G401 (cell line): ENCODE data around the gene TTLL13. TPM values are rescaled to one million over a fixed set of nuclear protein-coding genes. Genes with fewer than 3 reads are reported as not detected.
A peak's percentile ranks its signal among the peaks of the same experiment; 100 is the strongest.

Experiments
- DNase-seq: peaks from one replicate; pipeline ENCODE4 v3.0.0-alpha.2; 2015; ENCODE audit warnings: low spot score
- in situ Hi-C: cut with HindIII; loops from 2 replicates; pipeline ENCODE4 v1.10.0; 2016; ENCODE audit warnings: low sequenced_read_pairs, mixed read lengths
- total RNA-seq: library from RNA; depleted of rRNA; stranded (reverse); fragments of >200 nt; shearing (Covaris generic); gene quantifications from 2 replicates; pipeline ENCODE4 v1.2.3, GENCODE V29; 2014; rRNA removed

The TTLL13 gene
- not detected in 2 replicates for total RNA-seq

GRCh38 chr15:90249203-90249863 is at the start of gene TTLL13:
TSS of gene TTLL13 (plus strand) at chr15:90249556. CDS start at chr15:90250631, 1,075 bp downstream.
- in situ Hi-C loops = no loop called here
- DNase-seq = peak; percentile 91

GRCh38 chr15:90200534-90201129 is 48.7 kb upstream of the TTLL13 start:
- in situ Hi-C loops = no loop called here
- peak; percentile 25 for DNase-seq

- DNase-seq = peak; percentile 58
- in situ Hi-C loops = no loop called here
Observed at GRCh38 chr15:90201130-90201943, 48.0 kb upstream of the TTLL13 start, which contains the start of gene SEMA4B. TSS of gene SEMA4B (plus strand) at chr15:90201330. CDS start at chr15:90201579, 249 bp downstream.

- DNase-seq = peak; percentile 19
- in situ Hi-C loops = no loop called here
Observed at GRCh38 chr15:90201944-90202375, 47.4 kb upstream of the TTLL13 start.

GRCh38 chr15:90202929-90203328 is 46.4 kb upstream of the TTLL13 start:
- no peak for DNase-seq
- in situ Hi-C loops = no loop called here

- no peak for DNase-seq
Observed at GRCh38 chr15:90203473-90203872, 45.9 kb upstream of the TTLL13 start.

GRCh38 chr15:90203922-90204321 is 45.4 kb upstream of the TTLL13 start:
- DNase-seq = no peak
- in situ Hi-C loops = no loop called here

More at GRCh38 chr15:90203473-90203872, 45.9 kb upstream of the TTLL13 start:
- in situ Hi-C loops = no loop called here

- DNase-seq = no peak
- in situ Hi-C loops = no loop called here
Observed at GRCh38 chr15:90205050-90205848, 44.1 kb upstream of the TTLL13 start.

GRCh38 chr15:90205886-90206285 is 43.5 kb upstream of the TTLL13 start:
- no peak for DNase-seq
- in situ Hi-C loops = no loop called here

- in situ Hi-C loops = no loop called here
Observed at GRCh38 chr15:90207252-90207651, 42.1 kb upstream of the TTLL13 start.

GRCh38 chr15:90208356-90208755 is 41.0 kb upstream of the TTLL13 start:
- in situ Hi-C loops = no loop called here
- DNase-seq = no peak

More at GRCh38 chr15:90207252-90207651, 42.1 kb upstream of the TTLL13 start:
- no peak for DNase-seq

GRCh38 chr15:90209591-90209990 is 39.8 kb upstream of the TTLL13 start:
- no peak for DNase-seq
- in situ Hi-C loops = no loop called here

GRCh38 chr15:90210593-90210992 is 38.8 kb upstream of the TTLL13 start:
- no peak for DNase-seq

GRCh38 chr15:90211009-90211408 is 38.3 kb upstream of the TTLL13 start:
- in situ Hi-C loops = loop anchor here (10.0 kb wide), 1 partner anchor 66 kb away; no protein-coding TSS in a partner anchor

More at GRCh38 chr15:90210593-90210992, 38.8 kb upstream of the TTLL13 start:
- in situ Hi-C loops = loop anchor here (10.0 kb wide), 1 partner anchor 66 kb away; no protein-coding TSS in a partner anchor

GRCh38 chr15:90211440-90212143 is 37.8 kb upstream of the TTLL13 start:
- in situ Hi-C loops = loop anchor here (10.0 kb wide), 1 partner anchor 67 kb away; no protein-coding TSS in a partner anchor
- DNase-seq = no peak

More at GRCh38 chr15:90211009-90211408, 38.3 kb upstream of the TTLL13 start:
- no peak for DNase-seq

GRCh38 chr15:90212221-90213098 is 36.9 kb upstream of the TTLL13 start:
- in situ Hi-C loops = loop anchor here (10.0 kb wide), 1 partner anchor 68 kb away; no protein-coding TSS in a partner anchor
- DNase-seq = peak; percentile 34
